GM23248 (cell line): Measurements from ENCODE around the gene KIF6.

Experiments
- EZH2 ChIP-seq: fragments of 200-600 bp; sonication (generic); IDR thresholded peaks from 2 replicates; pipeline ENCODE4 v1.6.1; 2018; ENCODE audit warnings: antibody characterized with exemption, mild to moderate bottlenecking; ENCODE audit not compliant: insufficient read depth, poor library complexity, severe bottlenecking
- EZH2phosphoT487 ChIP-seq: fragments of 200-600 bp; sonication (generic); IDR thresholded peaks from 2 replicates; pipeline ENCODE4 v1.6.1; 2018; ENCODE audit warnings: antibody characterized with exemption, moderate library complexity, mild to moderate bottlenecking, low read depth; ENCODE audit not compliant: insufficient read depth

DNA sequence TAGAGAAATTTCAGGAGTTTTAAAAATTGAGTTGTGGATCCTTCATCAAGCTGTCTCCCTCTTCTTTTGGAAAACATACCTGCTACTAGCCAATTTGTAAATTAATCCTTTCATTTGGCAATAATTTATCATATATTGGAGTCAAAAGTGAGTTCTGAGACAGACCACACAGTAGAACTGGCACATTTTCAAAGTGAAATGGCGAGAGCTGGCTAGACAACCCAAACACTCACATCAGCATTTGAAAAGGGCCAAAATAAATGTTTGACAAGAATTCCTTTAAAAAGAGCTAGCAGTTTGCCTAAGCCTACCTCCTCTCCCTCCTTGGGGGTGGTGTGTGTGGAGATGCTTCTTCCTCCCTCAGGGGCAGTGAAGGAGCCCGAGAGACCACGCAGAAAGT lies 354.8 kb downstream of the KIF6 start:
- TF ChIP-seq EZH2, result no peak
- TF ChIP-seq EZH2phosphoT487, result no peak
